ENCODE data around the gene MAP1B. TPM values are rescaled to one million over a fixed set of nuclear protein-coding genes. Genes with fewer than 3 reads are reported as not detected.

Gene MAP1B
- total and polyA plus RNA-seq, 5 experiments from 2014 or later, result 0.08 to 0.46 (median 0.36) TPM; not detected in 2

- H3K27ac Mint-ChIP-seq, result no peak overlapping the region
- peaks cover 0 to 3% (median 0%) of the 10 kb centered on the region in 9 donors for H3K9me3 Mint-ChIP-seq
- no peaks in the 10 kb centered on the region for H3K36me3 Mint-ChIP-seq
- no peak for ATAC-seq
- peaks cover 4 to 18% (median 13%) of the 10 kb centered on the region in 4 donors for H3K4me1 Mint-ChIP-seq
- peak overlapping the region in 9 of 10 donors; percentile 18 to 78 (median 43) for H3K4me3 Mint-ChIP-seq
- peaks cover 32 to 60% (median 41%) of the 10 kb centered on the region in 5 donors for H3K27me3 Mint-ChIP-seq
- DNase-seq, result no peak
- POLR2A ChIA-PET, result no interaction called here
Observed at GRCh38 chr5:72108202-72109061, 1.2 kb downstream of the MAP1B start.

DNA sequence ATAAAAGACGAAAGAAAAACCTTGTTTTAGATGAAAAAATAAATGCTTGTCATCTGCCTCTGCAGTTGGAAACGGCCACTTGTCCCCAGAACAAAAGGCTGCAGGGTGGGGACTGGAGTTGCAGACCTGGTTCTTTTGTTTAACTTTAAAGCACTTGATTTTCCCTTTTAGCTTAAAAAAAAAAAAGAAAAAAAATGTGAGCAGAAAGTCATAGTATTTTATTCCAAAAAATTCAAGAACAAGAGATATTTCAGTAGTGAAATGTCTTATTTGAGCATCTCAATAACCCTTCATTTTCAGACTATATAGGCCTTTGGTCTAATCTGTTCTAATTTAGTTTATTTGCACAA lies 1.8 kb downstream of the MAP1B start:
- POLR2A ChIA-PET, result no interaction called here
- Mint-ChIP-seq H3K4me3 (peak overlapping the region in 9 of 10 donors; percentile 18 to 78 (median 43)), H3K9me3 (peaks cover 0 to 3% (median 0%) of the 10 kb centered on the region in 9 donors), H3K27ac (no peak overlapping the region), H3K36me3 (no peaks in the 10 kb centered on the region), H3K4me1 (peaks cover 4 to 18% (median 13%) of the 10 kb centered on the region in 4 donors), H3K27me3 (peaks cover 32 to 65% (median 41%) of the 10 kb centered on the region in 5 donors)
- ATAC-seq (no peak), DNase-seq (no peak)

DNA sequence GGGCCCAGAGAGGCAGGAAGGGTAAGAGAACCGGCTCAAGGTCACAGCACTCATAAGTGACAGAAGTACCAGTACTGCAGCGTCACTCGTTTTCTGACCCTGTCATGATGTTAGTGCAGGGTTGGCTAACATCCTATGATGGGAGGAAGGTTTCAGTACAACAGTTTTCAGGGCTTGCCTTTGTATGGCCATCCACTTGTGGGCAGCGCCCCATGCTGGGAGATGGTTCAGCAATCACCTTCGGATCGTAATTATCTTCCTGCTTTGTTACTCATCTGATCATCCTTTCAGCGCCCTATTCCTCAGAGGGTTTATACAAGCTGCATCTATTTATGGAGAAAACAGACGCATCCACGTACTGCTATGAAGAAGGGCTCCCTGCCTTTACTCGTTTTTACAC lies 2.4 kb downstream of the MAP1B start:
- Mint-ChIP-seq H3K27ac (no peak overlapping the region), H3K9me3 (no peaks in the 10 kb centered on the region), H3K4me1 (peaks cover 4 to 18% (median 13%) of the 10 kb centered on the region in 4 donors), H3K27me3 (peaks cover 28 to 71% (median 41%) of the 10 kb centered on the region in 5 donors), H3K4me3 (peak overlapping the region in 2 of 10 donors; percentile 45 to 50), H3K36me3 (no peaks in the 10 kb centered on the region)
- POLR2A ChIA-PET, result no interaction called here
- no peak for ATAC-seq
- DNase-seq, result no peak

DNA sequence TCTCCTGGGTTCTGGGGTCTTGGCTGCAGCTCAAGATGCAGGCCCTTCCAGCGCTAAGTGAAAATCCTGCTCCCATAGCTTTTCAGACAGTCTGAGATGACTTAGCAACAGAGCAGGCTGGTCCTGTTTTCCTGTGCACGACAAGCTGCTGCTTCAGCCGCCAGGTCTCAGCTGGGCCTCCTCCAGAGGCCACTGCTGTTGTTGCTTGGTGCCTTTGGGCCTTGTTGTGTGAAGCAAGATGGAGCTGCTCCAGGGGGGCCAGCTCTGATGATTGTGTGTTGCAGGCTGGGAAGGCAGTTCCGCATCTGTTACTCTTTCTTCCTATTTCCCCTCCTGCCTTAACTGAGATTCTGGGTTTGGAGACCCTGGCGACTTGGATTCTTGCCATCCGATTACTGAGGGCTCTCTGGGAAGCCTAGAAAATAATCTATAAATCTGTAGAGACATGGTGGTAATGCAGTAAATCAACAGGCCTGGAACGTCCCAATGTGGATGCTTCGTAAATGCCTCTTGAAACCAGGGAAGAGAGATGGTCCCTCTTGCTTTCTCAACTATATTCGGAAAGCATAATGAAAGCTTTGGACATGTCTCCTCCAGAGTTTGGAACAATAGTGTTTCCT lies 3.2 kb downstream of the MAP1B start:
- Mint-ChIP-seq H3K9me3 (no peaks in the 10 kb centered on the region), H3K27me3 (peaks cover 24 to 74% (median 41%) of the 10 kb centered on the region in 5 donors), H3K36me3 (no peaks in the 10 kb centered on the region), H3K27ac (no peak overlapping the region), H3K4me3 (no peak overlapping the region), H3K4me1 (peaks cover 4 to 18% (median 13%) of the 10 kb centered on the region in 4 donors)
- no peak for ATAC-seq
- POLR2A ChIA-PET, result no interaction called here
- DNase-seq, result no peak

DNA sequence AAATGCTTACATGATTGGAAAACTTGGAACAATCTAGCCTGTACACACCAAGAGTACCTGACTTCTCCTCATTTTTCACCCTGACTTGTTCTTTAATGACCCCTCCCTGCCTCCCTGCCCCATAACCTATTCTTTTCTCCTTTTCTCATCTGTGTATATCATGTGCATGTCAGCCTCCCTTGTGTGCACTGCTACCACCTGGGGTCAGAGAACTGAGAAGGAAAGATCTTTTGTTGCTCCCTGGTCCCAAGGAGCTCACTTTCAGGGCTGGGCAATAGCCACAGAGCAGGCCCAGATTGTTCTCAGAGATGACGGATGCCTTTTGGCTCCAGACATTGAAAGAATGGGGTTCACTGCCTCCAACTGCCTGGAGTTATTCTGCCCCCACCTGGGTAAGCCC lies 5.1 kb downstream of the MAP1B start:
- no peak overlapping the region for H3K4me3 Mint-ChIP-seq
- peaks cover 12 to 73% (median 34%) of the 10 kb centered on the region in 5 donors for H3K27me3 Mint-ChIP-seq
- POLR2A ChIA-PET, result no interaction called here
- H3K27ac Mint-ChIP-seq, result no peak overlapping the region
- H3K9me3 Mint-ChIP-seq, result no peaks in the 10 kb centered on the region
- H3K4me1 Mint-ChIP-seq, result peaks cover 2 to 10% (median 7%) of the 10 kb centered on the region in 4 donors
- ATAC-seq, result no peak
- H3K36me3 Mint-ChIP-seq, result no peaks in the 10 kb centered on the region
- DNase-seq, result no peak

DNA sequence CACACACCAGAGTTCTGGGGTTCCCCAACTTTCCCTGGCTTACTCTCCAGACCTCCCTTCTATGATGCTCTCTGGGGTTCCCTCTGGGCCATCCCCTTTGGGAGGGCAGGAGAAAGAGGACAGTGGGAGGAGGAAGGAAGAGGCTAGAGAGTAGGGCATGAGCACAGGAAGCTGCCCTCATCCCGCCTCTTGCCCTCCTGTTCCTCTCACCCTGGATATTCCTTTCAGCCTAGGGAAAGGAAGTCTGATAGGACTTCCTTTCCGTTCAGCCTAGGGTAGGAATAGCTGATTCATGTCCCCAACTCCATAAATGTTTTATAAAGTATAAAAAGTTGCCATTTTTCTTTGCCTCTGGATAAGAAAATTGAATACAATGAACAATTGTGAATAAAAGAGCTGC lies 7.4 kb downstream of the MAP1B start:
- ATAC-seq, result no peak
- Mint-ChIP-seq H3K4me3 (no peak overlapping the region), H3K27me3 (peaks cover 11 to 69% (median 34%) of the 10 kb centered on the region in 5 donors), H3K27ac (no peak overlapping the region), H3K4me1 (no peaks in the 10 kb centered on the region), H3K9me3 (peaks cover 0 to 6% (median 0%) of the 10 kb centered on the region in 9 donors), H3K36me3 (no peaks in the 10 kb centered on the region)
- DNase-seq, result no peak
- POLR2A ChIA-PET, result no interaction called here

GRCh38 chr5:72115296-72115695 lies 8.0 kb downstream of the MAP1B start:
- ATAC-seq (no peak), DNase-seq (no peak)
- Mint-ChIP-seq H3K9me3 (peaks cover 0 to 6% (median 0%) of the 10 kb centered on the region in 9 donors), H3K4me1 (no peaks in the 10 kb centered on the region), H3K4me3 (no peak overlapping the region), H3K36me3 (no peaks in the 10 kb centered on the region), H3K27ac (no peak overlapping the region), H3K27me3 (peaks cover 10 to 62% (median 28%) of the 10 kb centered on the region in 5 donors)
- POLR2A ChIA-PET, result no interaction called here

GRCh38 chr5:72117307-72117706 lies 10.0 kb downstream of the MAP1B start:
- Mint-ChIP-seq H3K4me3 (no peak overlapping the region), H3K27ac (no peak overlapping the region), H3K36me3 (no peaks in the 10 kb centered on the region), H3K4me1 (no peaks in the 10 kb centered on the region), H3K9me3 (peaks cover 0 to 6% (median 0%) of the 10 kb centered on the region in 9 donors), H3K27me3 (peaks cover 16 to 57% (median 25%) of the 10 kb centered on the region in 5 donors)
- DNase-seq (no peak), ATAC-seq (no peak)
- POLR2A ChIA-PET, result no interaction called here

DNA sequence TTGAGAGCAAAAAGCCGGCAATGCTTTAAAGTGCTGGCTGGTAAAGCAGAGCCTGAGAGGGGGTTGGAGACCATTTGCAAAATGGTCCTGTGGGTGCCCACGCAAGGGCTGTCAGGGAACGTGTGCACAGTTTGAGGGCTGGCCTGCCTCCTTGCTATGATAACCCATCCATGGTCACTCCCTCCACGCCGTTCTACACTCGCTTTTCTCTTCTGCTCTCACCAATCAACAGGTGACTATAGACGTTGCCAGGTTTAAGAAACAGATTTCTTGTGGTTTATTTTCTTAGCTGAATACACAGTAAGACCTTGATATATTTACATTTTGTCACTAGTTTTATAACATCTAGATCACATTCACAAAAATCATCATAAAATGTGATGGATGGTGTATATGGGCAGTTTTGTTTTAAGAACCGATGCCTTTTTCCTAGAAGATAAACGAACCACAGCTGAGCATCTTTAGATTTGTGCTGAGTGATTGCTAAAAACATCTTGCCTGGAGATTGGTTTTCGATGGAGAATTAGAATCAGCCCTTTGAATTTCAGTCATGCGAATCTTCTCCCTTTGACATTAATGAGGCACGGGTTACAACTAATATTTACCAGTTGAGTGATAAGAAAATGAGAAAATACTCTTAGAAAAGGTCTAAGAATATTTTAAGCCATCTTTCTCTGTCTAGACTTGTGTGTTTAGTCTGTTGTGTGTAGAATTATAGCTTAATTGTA lies 13.9 kb downstream of the MAP1B start:
- POLR2A ChIA-PET, result no interaction called here
- no peak for ATAC-seq
- peaks cover 19 to 58% (median 29%) of the 10 kb centered on the region in 5 donors for H3K27me3 Mint-ChIP-seq
- H3K36me3 Mint-ChIP-seq, result no peaks in the 10 kb centered on the region
- no peaks in the 10 kb centered on the region for H3K4me1 Mint-ChIP-seq
- no peak overlapping the region for H3K4me3 Mint-ChIP-seq
- no peak for DNase-seq
- peaks cover 0 to 6% (median 0%) of the 10 kb centered on the region in 9 donors for H3K9me3 Mint-ChIP-seq
- no peak overlapping the region for H3K27ac Mint-ChIP-seq

DNA sequence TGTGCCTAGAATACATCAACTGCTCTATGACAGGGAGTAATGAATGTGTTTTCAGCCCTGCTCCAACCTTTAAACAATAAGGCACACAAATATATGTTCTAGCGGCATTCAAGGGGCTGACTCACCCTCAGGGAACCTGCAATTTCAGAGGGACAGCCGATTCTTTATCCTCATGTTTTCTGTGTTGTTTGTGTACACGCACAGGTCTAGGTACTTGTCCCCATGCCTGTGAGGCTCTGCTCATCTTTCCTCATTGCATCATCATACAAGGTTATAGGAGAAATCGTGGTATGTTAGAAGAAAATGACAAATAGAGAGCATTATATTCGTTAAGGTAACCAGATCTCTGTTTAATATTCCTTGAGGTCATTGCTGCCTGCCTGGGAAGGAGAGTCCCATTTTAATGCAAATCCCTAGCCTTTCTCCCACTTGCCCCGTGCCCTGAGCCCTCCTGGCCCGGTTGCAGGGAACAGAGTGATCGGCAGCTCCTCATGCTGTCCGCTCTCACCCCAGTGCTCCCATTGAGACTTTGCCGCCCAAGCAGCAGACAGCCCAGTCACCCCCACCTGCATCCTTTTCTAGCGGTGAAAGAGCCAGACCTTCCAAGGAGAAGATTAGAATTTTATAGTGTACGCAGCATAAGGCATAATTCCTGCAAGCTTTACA lies 14.6 kb downstream of the MAP1B start:
- POLR2A ChIA-PET, result no interaction called here
- DNase-seq (no peak), ATAC-seq (no peak)
- Mint-ChIP-seq H3K36me3 (no peaks in the 10 kb centered on the region), H3K27ac (no peak overlapping the region), H3K27me3 (peaks cover 22 to 52% (median 26%) of the 10 kb centered on the region in 5 donors), H3K4me1 (no peaks in the 10 kb centered on the region), H3K9me3 (peaks cover 0 to 6% (median 0%) of the 10 kb centered on the region in 9 donors), H3K4me3 (no peak overlapping the region)

DNA sequence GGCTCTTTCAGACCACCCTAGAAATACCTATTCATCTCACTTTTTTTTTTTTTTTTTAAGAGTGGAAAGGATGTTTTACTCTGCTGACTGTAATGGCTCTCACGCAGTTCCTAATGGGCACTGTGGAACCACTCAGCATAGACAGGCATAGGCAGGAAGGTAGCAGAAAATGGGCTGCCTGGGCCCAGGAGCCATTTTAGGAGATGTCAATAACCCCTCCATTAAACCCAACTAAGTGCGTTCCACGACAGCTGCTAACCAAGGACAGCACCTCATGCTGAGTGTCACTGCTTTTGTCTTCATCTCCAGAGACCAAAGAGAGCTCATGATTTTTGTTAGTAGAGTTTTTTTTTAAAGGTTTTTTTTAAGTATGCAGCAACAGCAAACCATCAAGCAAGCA lies 15.3 kb downstream of the MAP1B start:
- ATAC-seq (no peak), DNase-seq (no peak)
- no peaks in the 10 kb centered on the region for H3K36me3 Mint-ChIP-seq
- H3K4me1 Mint-ChIP-seq, result no peaks in the 10 kb centered on the region
- H3K9me3 Mint-ChIP-seq, result peaks cover 0 to 6% (median 0%) of the 10 kb centered on the region in 9 donors
- no peak overlapping the region for H3K27ac Mint-ChIP-seq
- no peak overlapping the region for H3K4me3 Mint-ChIP-seq
- peaks cover 22 to 49% (median 25%) of the 10 kb centered on the region in 5 donors for H3K27me3 Mint-ChIP-seq
- POLR2A ChIA-PET, result no interaction called here

DNA sequence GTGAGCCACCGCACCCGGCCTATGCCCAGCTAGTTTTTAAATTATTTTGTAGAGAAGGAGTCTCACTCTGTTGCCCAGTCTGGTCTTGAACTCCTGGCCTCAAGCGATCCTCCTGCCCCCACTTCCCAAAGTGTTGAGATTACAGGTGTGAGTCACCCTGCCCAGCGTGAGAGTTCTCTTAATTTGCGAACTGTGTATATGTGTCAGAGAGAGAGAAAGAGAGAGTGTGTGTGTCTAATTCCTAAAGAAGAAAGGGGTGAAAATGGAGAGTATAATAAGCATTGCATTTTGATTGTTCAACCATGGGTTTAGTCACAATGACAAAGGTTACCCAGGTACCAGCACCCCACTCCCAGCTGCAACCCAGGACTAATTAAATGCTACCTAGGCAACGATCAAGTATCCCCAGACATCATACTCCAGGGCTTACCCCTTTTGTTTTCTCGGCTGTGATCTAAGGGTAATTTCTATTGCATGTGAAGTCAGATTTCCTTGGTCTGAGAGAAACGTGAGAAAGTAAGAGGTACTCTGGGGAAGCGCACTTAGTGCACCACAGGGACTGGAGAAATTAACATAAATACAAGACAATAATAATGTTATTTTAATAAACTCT lies 16.6 kb downstream of the MAP1B start:
- H3K27ac Mint-ChIP-seq, result no peak overlapping the region
- no peak for ATAC-seq
- H3K4me3 Mint-ChIP-seq, result no peak overlapping the region
- POLR2A ChIA-PET, result interaction anchor here (0.6 kb wide), 1 partner anchor 185 kb away, joined by 3 read pairs; no protein-coding TSS in a partner anchor
- H3K4me1 Mint-ChIP-seq, result no peaks in the 10 kb centered on the region
- H3K36me3 Mint-ChIP-seq, result no peaks in the 10 kb centered on the region
- H3K27me3 Mint-ChIP-seq, result peaks cover 19 to 51% (median 27%) of the 10 kb centered on the region in 5 donors
- H3K9me3 Mint-ChIP-seq, result peaks cover 0 to 6% (median 0%) of the 10 kb centered on the region in 9 donors
- no peak for DNase-seq

Measured in naive thymus-derived CD8-positive, alpha-beta T cell (primary cell).